K562 (cell line): Measurements from ENCODE around the gene MBP. TPM values are rescaled to one million over a fixed set of nuclear protein-coding genes. Genes with fewer than 3 reads are reported as not detected.

Experiments
- ATAC-seq: fragments of 200-7000 bp; cut with Tn5 transposase; 3 replicates; pipeline ENCODE4 v1.9.1; 2020; ENCODE audit warnings: moderate library complexity
- BruUV-seq: library from RNA; stranded (reverse); fragments of 400-500 nt; replicated peaks from 2 replicates; lab custom pipeline; 2021; lab: Mats Ljungman, UMichigan
- CTCF ChIA-PET: fragments of 300-600 bp; formaldehyde crosslinking; extraction: SDS; loops from one replicate; lab custom pipeline; 2021; ENCODE audit warnings: low intra/inter-chr PET ratio; lab: Yijun Ruan, JAX
- POLR2A ChIA-PET: fragments of 300-600, 350-650 bp; sonication (Branson Sonifier 250); formaldehyde crosslinking; extraction: SDS; loops from one replicate; lab custom pipeline; 2021; ENCODE audit warnings: antibody characterized with exemption, inconsistent platforms; lab: Yijun Ruan, JAX
- DNase-seq, 4 experiments: peaks; one replicate each; pipeline versions ENCODE4 v3.0.0 to v3.0.0-alpha.2; 2011 to 2018; ENCODE audit warnings: low spot score in 3 of 4, mixed read lengths in 3 of 4; ENCODE audit errors: extremely low read depth in 1 of 4
- FAIRE-seq: peaks from 2 replicates; lab custom pipeline; 2011; peaks lifted over from hg19 to GRCh38; lab: Jason Lieb, UNC
- H2AFZ ChIP-seq: 2 replicates; pipeline ENCODE4 v1.6.0; 2011; ENCODE audit warnings: low read depth, low read length, control low read depth, inconsistent platforms
- H3K27ac ChIP-seq: fragments of 200-600 bp; 3 replicates; pipeline ENCODE4 v1.8.0; 2011; ENCODE audit warnings: low read depth, mild to moderate bottlenecking, control low read depth, inconsistent platforms, low read length, moderate library complexity, mixed read lengths; ENCODE audit errors: extremely low read depth
- H3K27me3 ChIP-seq, 2 experiments: fragments of 300-600 bp in 1 of 2; 2 replicates in 1 of 2; 3 replicates in 1 of 2; pipeline versions ENCODE4 v1.6.0 to v1.8.0; 2011; ENCODE audit warnings: inconsistent platforms in 2 of 2, low read length in 2 of 2, mild to moderate bottlenecking in 1 of 2, mixed read lengths in 1 of 2, moderate library complexity in 1 of 2; ENCODE audit not compliant: control insufficient read depth in 2 of 2, insufficient read depth in 2 of 2
- H3K36me3 ChIP-seq: fragments of 300-600 bp; 3 replicates; pipeline ENCODE4 v1.8.0; 2011; ENCODE audit warnings: mild to moderate bottlenecking, low read length, inconsistent platforms; ENCODE audit not compliant: control insufficient read depth, insufficient read depth
- H3K4me1 ChIP-seq, 2 experiments: fragments of 200-600 bp in 1 of 2; replicated peaks in 1 of 2; 2 replicates in 1 of 2; 3 replicates in 1 of 2; pipeline versions ENCODE4 v1.5.1 to v1.8.0; 2011; ENCODE audit warnings: inconsistent platforms in 2 of 2, low read length in 2 of 2, mild to moderate bottlenecking in 1 of 2, mixed read lengths in 1 of 2, moderate library complexity in 1 of 2; ENCODE audit not compliant: control insufficient read depth in 2 of 2, insufficient read depth in 2 of 2
- H3K4me2 ChIP-seq: 2 replicates; pipeline ENCODE4 v1.6.1; 2011; ENCODE audit warnings: low read length, control low read depth, inconsistent platforms, mixed read lengths; ENCODE audit not compliant: insufficient read depth
- H3K4me3 ChIP-seq: fragments of 200-600 bp; sonication (generic), shearing (Covaris generic); 2 replicates; pipeline ENCODE4 v1.5.1; 2016; ENCODE audit warnings: control low read depth, inconsistent platforms
- H3K79me2 ChIP-seq: fragments of 200-600 bp; 3 replicates; pipeline ENCODE4 v1.8.0; 2011; ENCODE audit warnings: low read length, inconsistent platforms; ENCODE audit not compliant: control insufficient read depth, insufficient read depth
- H3K9ac ChIP-seq, 2 experiments: 2 replicates each; pipeline versions ENCODE4 v1.6.0 to v1.6.1; 2011; ENCODE audit warnings: low read depth in 2 of 2, low read length in 2 of 2, control low read depth in 1 of 2, inconsistent platforms in 1 of 2, mild to moderate bottlenecking in 1 of 2, mixed read lengths in 1 of 2; ENCODE audit not compliant: insufficient read depth in 1 of 2
- H3K9me1 ChIP-seq: one replicate; pipeline ENCODE4 v1.6.0; 2011; ENCODE audit warnings: inconsistent platforms, mild to moderate bottlenecking, low read length, moderate library complexity; ENCODE audit not compliant: control insufficient read depth, insufficient read depth
- H3K9me3 ChIP-seq: replicated peaks from 2 replicates; pipeline ENCODE4 v1.5.1; 2011; ENCODE audit warnings: low read depth, low read length, inconsistent platforms; ENCODE audit not compliant: control insufficient read depth, insufficient read depth
- H4K20me1 ChIP-seq: replicated peaks from 2 replicates; pipeline ENCODE4 v1.6.1; 2011; ENCODE audit warnings: low read length, inconsistent platforms, mixed read lengths; ENCODE audit not compliant: control insufficient read depth, insufficient read depth
- PHF8 ChIP-seq: fragments of 200-600 bp; sonication (generic); IDR thresholded peaks from 2 replicates; pipeline ENCODE4 v1.6.1; 2012; ENCODE audit warnings: mixed run types, mild to moderate bottlenecking, inconsistent platforms, low read length, moderate library complexity, borderline replicate concordance
- ZNF76 ChIP-seq: fragments of 250-450 bp; sonication (Bioruptor Pico); IDR thresholded peaks from 2 replicates; pipeline ENCODE4 v1.4.0; 2020; ENCODE audit warnings: mild to moderate bottlenecking, moderate library complexity, borderline replicate concordance
- WGBS: fragments of 100-300 bp; shearing (Covaris generic); methylation state at CpG from one replicate; pipeline ENCODE4 v1.1.6; 2016; ENCODE audit warnings: low coverage, mixed read lengths; ENCODE audit not compliant: insufficient coverage; ENCODE audit errors: missing lambda C conversion rate; 5-methylcytosine and 5-hydroxymethylcytosine counted together
- in situ Hi-C: fragments of 300-500 bp; cut with MboI; formaldehyde crosslinking; loops from 4 replicates; pipeline ENCODE4 v1.15.0; 2018; ENCODE audit warnings: inconsistent platforms, mixed read lengths
- intact Hi-C: fragments of 100-400 bp; cut with micrococcal nuclease; formaldehyde crosslinking; loops from 2 replicates; pipeline ENCODE4 v1.14.2; 2022
- polyA plus RNA-seq, 8 experiments: library from polyadenylated mRNA; depleted of rRNA in 4 of 8; stranded (reverse) in 5 of 8; unstranded in 3 of 8; fragments of >200 nt; fragmentation: Nextera tagmentation in 2 of 8; fragmentation: Illumina TruSeq in 1 of 8; extraction: Ambion mirVana in 2 of 8; extraction: Trizol in 1 of 8; gene quantifications; 2 replicates each; pipeline versions ENCODE4 v1.2.1 to v1.2.3, GENCODE V29; 2011 to 2014; ENCODE audit warnings: inconsistent platforms in 1 of 8, missing spikeins in 1 of 8
- total RNA-seq, 7 experiments: library from RNA; depleted of rRNA in 6 of 7; stranded (reverse); fragments of >200 nt in 6 of 7; fragmentation: Illumina TruSeq in 2 of 7; extraction: Trizol in 2 of 7; gene quantifications; 2 replicates each; pipeline versions ENCODE4 v1.2.1 to v1.2.3, GENCODE V29; 2011 to 2021; ENCODE audit warnings: low replicate concordance in 1 of 7
- TF ChIP-seq, protein P1 (sequence below): fragments of 200-800 bp; sonication (Bioruptor generic); IDR thresholded peaks from 2 replicates; pipeline ENCODE4 v1.6.1; 2016; ENCODE audit warnings: missing genetic modification characterization, missing compliant biosample characterization
- TF ChIP-seq, protein P2 (sequence below): sonication (generic); formaldehyde crosslinking; IDR thresholded peaks from 2 replicates; pipeline ENCODE4 v1.8.0; 2022; ENCODE audit warnings: mild to moderate bottlenecking, missing genetic modification reagents, borderline replicate concordance
- TF ChIP-seq, protein P3 (sequence below), 2 experiments: fragments of 150-350 bp in 1 of 2; IDR thresholded peaks; 2 replicates each; pipeline ENCODE4 v1.6.1; 2012 to 2016; ENCODE audit warnings: low read depth in 2 of 2, low read length in 2 of 2, mild to moderate bottlenecking in 1 of 2, moderate library complexity in 1 of 2
- TF ChIP-seq, protein P4 (sequence below): fragments of 450-650 bp; formaldehyde crosslinking; IDR thresholded peaks from 2 replicates; pipeline ENCODE4 v1.4.0; 2020; ENCODE audit warnings: mild to moderate bottlenecking, moderate library complexity

The MBP gene
- total and polyA plus RNA-seq, 9 of the 15 experiments (the other 6 are each of a cell fraction or from before 2014, with no cell fraction given) = 0.09 TPM; not detected in 8

DNA sequence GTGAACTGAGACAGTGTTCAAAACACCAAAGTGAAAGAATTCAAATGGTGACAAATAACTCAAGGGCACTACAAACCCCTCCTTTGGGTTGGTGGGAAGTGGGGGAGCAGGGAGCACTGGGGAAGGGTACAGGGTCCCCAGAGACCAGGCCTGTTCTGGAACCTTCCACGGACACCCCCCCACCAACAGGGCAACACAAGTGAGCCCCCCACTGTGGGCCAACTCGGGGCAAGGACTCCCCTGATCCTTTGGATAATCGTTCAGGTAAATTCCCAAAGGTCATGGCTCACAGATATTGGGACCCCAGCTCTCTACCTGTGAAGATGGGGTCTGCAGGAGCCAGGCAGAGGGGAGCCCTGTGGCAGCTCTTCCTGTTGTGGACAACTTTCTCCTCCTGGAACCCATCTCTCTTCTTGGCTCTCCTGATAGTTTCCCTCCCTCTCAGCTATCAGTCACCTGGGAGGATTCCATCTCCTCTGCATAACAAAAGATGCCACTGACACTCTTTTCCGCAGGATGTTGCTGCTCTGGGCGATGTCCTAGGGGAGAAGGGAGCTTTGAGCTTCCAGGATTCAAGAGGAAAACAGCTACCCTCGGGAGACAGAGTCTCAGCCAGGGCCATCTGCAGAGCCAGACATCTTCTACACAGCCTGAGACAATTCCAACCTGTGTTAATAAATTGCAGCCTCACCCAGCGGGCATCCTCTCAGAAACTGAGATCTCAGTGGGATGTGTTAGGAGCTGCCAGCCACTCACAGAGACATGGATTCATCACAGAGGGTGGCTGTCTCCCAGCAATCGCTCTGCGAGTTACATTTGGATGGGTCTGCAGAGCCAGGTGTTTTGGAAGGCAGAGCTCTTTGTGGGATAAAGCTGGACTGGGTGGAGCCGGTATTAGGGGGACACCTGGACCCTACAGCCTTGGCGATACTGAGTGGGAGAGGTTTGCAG lies 35.4 kb downstream of the MBP start:
- Histone ChIP-seq H3K79me2 (no peaks in the 10 kb centered on the region), H3K4me1 (no peaks in the 10 kb centered on the region), H3K9me3 (no peaks in the 10 kb centered on the region), H3K36me3 (no peaks in the 10 kb centered on the region), H3K9ac (no peak overlapping the region), H3K4me3 (no peak overlapping the region), H3K4me2 (no peak overlapping the region), H3K27me3 (peaks cover 0 to 31% of the 10 kb centered on the region in 2 experiments; a peak in 2 of 5 replicates), H3K27ac (no peak overlapping the region), H2AFZ (no peak overlapping the region), H3K9me1 (no peaks in the 10 kb centered on the region), H4K20me1 (no peaks in the 10 kb centered on the region)
- FAIRE-seq (no peak), ATAC-seq (no peak), DNase-seq (no peak)
- 0% methylated on average over 8 of the region's 11 CpGs for WGBS
- intact Hi-C loops = no loop called here
- ChIA-PET CTCF (no interaction called here), POLR2A (interaction anchor here (0.6 kb wide), 1 partner anchor 58 kb away, joined by 3 read pairs; no protein-coding TSS in a partner anchor)
- in situ Hi-C loops = no loop called here
- no TSS peak for BruUV-seq
- TF ChIP-seq ZNF76 (CRISPR knock-in tag) = no peak
- TF ChIP-seq, protein P1, sequence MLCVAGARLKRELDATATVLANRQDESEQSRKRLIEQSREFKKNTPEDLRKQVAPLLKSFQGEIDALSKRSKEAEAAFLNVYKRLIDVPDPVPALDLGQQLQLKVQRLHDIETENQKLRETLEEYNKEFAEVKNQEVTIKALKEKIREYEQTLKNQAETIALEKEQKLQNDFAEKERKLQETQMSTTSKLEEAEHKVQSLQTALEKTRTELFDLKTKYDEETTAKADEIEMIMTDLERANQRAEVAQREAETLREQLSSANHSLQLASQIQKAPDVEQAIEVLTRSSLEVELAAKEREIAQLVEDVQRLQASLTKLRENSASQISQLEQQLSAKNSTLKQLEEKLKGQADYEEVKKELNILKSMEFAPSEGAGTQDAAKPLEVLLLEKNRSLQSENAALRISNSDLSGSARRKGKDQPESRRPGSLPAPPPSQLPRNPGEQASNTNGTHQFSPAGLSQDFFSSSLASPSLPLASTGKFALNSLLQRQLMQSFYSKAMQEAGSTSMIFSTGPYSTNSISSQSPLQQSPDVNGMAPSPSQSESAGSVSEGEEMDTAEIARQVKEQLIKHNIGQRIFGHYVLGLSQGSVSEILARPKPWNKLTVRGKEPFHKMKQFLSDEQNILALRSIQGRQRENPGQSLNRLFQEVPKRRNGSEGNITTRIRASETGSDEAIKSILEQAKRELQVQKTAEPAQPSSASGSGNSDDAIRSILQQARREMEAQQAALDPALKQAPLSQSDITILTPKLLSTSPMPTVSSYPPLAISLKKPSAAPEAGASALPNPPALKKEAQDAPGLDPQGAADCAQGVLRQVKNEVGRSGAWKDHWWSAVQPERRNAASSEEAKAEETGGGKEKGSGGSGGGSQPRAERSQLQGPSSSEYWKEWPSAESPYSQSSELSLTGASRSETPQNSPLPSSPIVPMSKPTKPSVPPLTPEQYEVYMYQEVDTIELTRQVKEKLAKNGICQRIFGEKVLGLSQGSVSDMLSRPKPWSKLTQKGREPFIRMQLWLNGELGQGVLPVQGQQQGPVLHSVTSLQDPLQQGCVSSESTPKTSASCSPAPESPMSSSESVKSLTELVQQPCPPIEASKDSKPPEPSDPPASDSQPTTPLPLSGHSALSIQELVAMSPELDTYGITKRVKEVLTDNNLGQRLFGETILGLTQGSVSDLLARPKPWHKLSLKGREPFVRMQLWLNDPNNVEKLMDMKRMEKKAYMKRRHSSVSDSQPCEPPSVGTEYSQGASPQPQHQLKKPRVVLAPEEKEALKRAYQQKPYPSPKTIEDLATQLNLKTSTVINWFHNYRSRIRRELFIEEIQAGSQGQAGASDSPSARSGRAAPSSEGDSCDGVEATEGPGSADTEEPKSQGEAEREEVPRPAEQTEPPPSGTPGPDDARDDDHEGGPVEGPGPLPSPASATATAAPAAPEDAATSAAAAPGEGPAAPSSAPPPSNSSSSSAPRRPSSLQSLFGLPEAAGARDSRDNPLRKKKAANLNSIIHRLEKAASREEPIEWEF (CRISPR knock-in tag) = no peak
- TF ChIP-seq, protein P2, sequence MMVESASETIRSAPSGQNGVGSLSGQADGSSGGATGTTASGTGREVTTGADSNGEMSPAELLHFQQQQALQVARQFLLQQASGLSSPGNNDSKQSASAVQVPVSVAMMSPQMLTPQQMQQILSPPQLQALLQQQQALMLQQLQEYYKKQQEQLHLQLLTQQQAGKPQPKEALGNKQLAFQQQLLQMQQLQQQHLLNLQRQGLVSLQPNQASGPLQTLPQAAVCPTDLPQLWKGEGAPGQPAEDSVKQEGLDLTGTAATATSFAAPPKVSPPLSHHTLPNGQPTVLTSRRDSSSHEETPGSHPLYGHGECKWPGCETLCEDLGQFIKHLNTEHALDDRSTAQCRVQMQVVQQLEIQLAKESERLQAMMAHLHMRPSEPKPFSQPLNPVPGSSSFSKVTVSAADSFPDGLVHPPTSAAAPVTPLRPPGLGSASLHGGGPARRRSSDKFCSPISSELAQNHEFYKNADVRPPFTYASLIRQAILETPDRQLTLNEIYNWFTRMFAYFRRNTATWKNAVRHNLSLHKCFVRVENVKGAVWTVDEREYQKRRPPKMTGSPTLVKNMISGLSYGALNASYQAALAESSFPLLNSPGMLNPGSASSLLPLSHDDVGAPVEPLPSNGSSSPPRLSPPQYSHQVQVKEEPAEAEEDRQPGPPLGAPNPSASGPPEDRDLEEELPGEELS (CRISPR knock-in tag) = no peak
- TF ChIP-seq, protein P3, sequence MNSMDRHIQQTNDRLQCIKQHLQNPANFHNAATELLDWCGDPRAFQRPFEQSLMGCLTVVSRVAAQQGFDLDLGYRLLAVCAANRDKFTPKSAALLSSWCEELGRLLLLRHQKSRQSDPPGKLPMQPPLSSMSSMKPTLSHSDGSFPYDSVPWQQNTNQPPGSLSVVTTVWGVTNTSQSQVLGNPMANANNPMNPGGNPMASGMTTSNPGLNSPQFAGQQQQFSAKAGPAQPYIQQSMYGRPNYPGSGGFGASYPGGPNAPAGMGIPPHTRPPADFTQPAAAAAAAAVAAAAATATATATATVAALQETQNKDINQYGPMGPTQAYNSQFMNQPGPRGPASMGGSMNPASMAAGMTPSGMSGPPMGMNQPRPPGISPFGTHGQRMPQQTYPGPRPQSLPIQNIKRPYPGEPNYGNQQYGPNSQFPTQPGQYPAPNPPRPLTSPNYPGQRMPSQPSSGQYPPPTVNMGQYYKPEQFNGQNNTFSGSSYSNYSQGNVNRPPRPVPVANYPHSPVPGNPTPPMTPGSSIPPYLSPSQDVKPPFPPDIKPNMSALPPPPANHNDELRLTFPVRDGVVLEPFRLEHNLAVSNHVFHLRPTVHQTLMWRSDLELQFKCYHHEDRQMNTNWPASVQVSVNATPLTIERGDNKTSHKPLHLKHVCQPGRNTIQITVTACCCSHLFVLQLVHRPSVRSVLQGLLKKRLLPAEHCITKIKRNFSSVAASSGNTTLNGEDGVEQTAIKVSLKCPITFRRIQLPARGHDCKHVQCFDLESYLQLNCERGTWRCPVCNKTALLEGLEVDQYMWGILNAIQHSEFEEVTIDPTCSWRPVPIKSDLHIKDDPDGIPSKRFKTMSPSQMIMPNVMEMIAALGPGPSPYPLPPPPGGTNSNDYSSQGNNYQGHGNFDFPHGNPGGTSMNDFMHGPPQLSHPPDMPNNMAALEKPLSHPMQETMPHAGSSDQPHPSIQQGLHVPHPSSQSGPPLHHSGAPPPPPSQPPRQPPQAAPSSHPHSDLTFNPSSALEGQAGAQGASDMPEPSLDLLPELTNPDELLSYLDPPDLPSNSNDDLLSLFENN (IDR thresholded peaks at IDR 0.05; ENCODE audit: low read depth in 2 of 2, low read length in 2 of 2) = no peak
- TF ChIP-seq, protein P4, sequence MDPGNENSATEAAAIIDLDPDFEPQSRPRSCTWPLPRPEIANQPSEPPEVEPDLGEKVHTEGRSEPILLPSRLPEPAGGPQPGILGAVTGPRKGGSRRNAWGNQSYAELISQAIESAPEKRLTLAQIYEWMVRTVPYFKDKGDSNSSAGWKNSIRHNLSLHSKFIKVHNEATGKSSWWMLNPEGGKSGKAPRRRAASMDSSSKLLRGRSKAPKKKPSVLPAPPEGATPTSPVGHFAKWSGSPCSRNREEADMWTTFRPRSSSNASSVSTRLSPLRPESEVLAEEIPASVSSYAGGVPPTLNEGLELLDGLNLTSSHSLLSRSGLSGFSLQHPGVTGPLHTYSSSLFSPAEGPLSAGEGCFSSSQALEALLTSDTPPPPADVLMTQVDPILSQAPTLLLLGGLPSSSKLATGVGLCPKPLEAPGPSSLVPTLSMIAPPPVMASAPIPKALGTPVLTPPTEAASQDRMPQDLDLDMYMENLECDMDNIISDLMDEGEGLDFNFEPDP (CRISPR knock-in tag) = no peak
- TF ChIP-seq PHF8 = no peak
